Esophagus muscularis mucosa (tissue), 4 donors: ENCODE results near the gene KCND3. TPM values are rescaled to one million over a fixed set of nuclear protein-coding genes. Genes with fewer than 3 reads are reported as not detected.

Source experiments
- DNase-seq: peaks from one replicate; pipeline ENCODE4 v3.0.0-alpha.2; 2017; ENCODE audit errors: extremely low spot score
- H3K27ac ChIP-seq, 4 donors: fragments of 200-600 bp; sonication (generic); replicated peaks in 1 of 4; 1 replicate in 3 of 4; 2 replicates in 1 of 4; pipeline ENCODE4 v1.5.1; 2016 to 2019; ENCODE audit warnings: mild to moderate bottlenecking in 1 of 4
- H3K27me3 ChIP-seq, 4 donors: fragments of 200-600 bp; sonication (generic); one replicate each; pipeline versions ENCODE4 v1.5.1 to v1.6.0; 2016 to 2019
- H3K36me3 ChIP-seq, 4 donors: fragments of 200-600 bp; sonication (generic); one replicate each; pipeline ENCODE4 v1.5.1; 2016 to 2019
- H3K4me1 ChIP-seq, 4 donors: fragments of 200-600 bp; sonication (generic); one replicate each; pipeline ENCODE4 v1.5.1; 2016 to 2019
- H3K4me3 ChIP-seq, 4 donors: fragments of 200-600 bp; sonication (generic); 1 replicate in 2 of 4; 2 replicates in 2 of 4; pipeline ENCODE4 v1.5.1; 2016 to 2019; ENCODE audit warnings: mild to moderate bottlenecking in 4 of 4, moderate library complexity in 1 of 4
- H3K9me3 ChIP-seq, 4 donors: fragments of 200-600 bp; sonication (generic); 1 replicate in 3 of 4; 2 replicates in 1 of 4; pipeline ENCODE4 v1.5.1; 2016 to 2019
- CTCF ChIP-seq, 3 experiments: fragments of 200-600 bp in 2 of 3; fragments of 450-650 bp in 1 of 3; sonication (generic) in 2 of 3; IDR thresholded peaks; one replicate each; pipeline ENCODE4 v1.5.1; 2017 to 2019; ENCODE audit warnings: antibody characterized with exemption in 3 of 3, mild to moderate bottlenecking in 2 of 3, moderate library complexity in 1 of 3
- EP300 ChIP-seq: sonication (generic); formaldehyde crosslinking; IDR thresholded peaks from one replicate; pipeline ENCODE4 v1.6.1; 2017; ENCODE audit warnings: antibody characterized with exemption
- POLR2A ChIP-seq: fragments of 450-650 bp; IDR thresholded peaks from one replicate; pipeline ENCODE4 v1.6.1; 2017; ENCODE audit warnings: antibody characterized with exemption, moderate library complexity, mild to moderate bottlenecking, low read depth
- POLR2AphosphoS5 ChIP-seq, 2 donors: sonication (generic); formaldehyde crosslinking; IDR thresholded peaks; one replicate each; pipeline ENCODE4 v1.6.1; 2017; ENCODE audit warnings: antibody characterized with exemption in 2 of 2
- WGBS: methylation state at CpG from one replicate; pipeline ENCODE4 v1.1.5; 2018; 5-methylcytosine and 5-hydroxymethylcytosine counted together
- intact Hi-C: fragments of 100-400 bp; cut with DNase I; formaldehyde crosslinking; loops from one replicate; pipeline ENCODE4 v1.15.1; 2023
- total RNA-seq, 4 donors: library from RNA; depleted of rRNA; stranded (reverse); fragments of >200 nt; gene quantifications; one replicate each; pipeline versions ENCODE4 v1.1.0 to v1.2.1, GENCODE V29; 2016

KCND3 gene
- total RNA-seq, 4 donors from 2014 or later: 25.7 to 57.6 (median 47.5) TPM

DNA sequence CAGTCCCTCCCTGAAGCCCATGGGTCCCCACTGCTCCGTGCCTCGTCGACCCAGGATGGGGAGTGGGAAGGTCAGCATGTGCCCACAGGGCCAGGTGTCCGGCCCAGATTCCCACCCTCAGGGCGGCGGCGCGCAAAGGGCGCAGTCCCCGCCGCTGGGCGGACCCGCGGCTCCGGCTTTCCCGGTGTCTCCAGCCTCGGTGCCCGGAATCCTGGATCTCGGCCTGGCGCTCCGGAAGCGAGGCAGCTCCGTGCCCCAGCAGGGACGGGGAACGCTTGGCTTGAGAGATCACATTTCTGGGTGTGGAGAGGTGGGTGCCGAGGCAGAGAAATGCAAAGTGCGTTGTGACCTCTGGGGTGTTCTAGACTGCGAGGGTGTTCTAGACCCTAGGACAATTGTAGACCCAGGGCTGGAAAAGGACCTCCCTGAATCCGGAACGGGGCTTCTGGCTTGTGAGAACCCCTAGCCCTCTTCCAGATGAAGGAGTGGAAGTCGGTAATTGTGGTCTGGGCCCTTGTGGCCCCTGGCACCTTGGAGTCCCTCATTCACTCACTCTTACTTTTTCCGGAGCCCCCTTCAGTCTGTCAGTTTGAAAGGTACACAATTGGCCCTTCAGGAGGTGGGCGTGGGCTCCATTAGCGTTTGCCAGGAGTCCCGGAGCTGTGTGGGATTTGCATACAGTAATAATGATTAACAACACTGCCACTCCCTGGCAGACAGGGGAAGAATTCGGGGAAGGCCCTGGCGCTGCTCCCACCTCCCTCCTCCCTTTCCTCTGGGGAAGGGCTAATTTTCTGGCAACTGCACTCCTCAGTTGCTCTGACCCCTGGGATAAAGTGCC, 1.6 kb upstream of the KCND3 start:
- DNase-seq: no peak
- under 1% methylated on average over 37 of the region's 37 CpGs for WGBS
- Histone ChIP-seq H3K4me3 (peak overlapping the region; percentile 70 to 88 (median 78)), H3K27ac (peak overlapping the region; percentile 83 to 89 (median 88)), H3K9me3 (no peaks in the 10 kb centered on the region), H3K36me3 (no peaks in the 10 kb centered on the region), H3K27me3 (peaks cover 0 to 5% (median 0%) of the 10 kb centered on the region in 4 donors), H3K4me1 (peaks cover 30 to 62% (median 52%) of the 10 kb centered on the region in 4 donors)
- TF ChIP-seq POLR2AphosphoS5 (IDR thresholded peaks at IDR 0.05): peak in 1 of 2 donors; percentile 38
- no peak for TF ChIP-seq POLR2A
- peak; percentile 47 to 56 (median 55) for TF ChIP-seq CTCF (IDR thresholded peaks at IDR 0.05)
- TF ChIP-seq EP300: peak; percentile 35
- intact Hi-C loops: loop anchor here (5.0 to 10.0 kb wide), 2 partner anchors 204 to 344 kb away; no protein-coding TSS in a partner anchor

DNA sequence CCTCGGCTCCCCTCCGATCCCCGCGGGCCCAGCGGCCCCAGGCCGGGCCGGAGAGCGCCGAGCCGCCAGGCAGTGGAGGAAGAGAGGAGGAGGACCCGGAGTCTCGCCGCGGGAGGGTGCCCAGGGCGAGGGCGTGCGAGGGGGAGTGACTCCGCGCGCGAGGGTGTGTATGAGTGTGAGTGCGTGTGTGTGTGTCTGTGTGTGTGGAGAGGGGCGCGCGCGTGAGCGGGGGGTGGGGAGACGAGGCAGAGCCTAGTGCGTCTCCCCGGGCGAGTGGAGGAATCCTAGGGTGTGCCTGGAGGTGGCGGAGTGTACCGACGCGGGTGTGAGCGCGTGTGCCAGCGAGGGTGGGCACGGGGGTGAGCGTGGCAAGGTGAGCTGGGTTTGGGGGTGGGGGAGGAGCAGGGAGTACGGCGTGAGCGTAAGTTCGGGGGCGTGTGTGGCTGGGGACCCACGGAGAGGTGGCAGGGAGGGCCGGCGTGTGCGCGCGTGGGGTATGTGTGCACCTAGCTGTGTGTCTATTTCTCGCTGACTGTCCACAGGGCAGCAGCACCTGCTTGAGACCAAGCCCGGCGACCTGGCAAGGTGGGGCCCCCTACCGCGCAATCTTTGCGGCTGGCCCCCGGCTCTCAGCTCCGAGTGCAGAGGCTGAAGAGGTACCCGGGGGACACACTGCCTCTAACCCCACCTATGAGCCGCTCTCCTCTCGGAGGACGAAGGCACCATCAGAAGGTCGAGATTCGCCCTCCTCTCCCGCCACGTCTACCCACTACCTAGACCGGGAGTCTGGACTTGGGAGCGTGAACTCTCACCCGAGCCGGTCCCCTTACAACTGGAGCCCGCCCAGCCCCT, 784 bp upstream of the KCND3 start:
- DNase-seq: no peak
- TF ChIP-seq EP300: no peak
- no peak for TF ChIP-seq POLR2A
- TF ChIP-seq POLR2AphosphoS5 (IDR thresholded peaks at IDR 0.05): peak in 1 of 2 donors; percentile 15
- no peak for TF ChIP-seq CTCF (IDR thresholded peaks at IDR 0.05)
- peak overlapping the region; percentile 70 to 88 (median 78) for H3K4me3 ChIP-seq
- peaks cover 0 to 5% (median 0%) of the 10 kb centered on the region in 4 donors for H3K27me3 ChIP-seq
- no peaks in the 10 kb centered on the region for H3K36me3 ChIP-seq
- peaks cover 35 to 62% (median 55%) of the 10 kb centered on the region in 4 donors for H3K4me1 ChIP-seq
- H3K9me3 ChIP-seq: no peaks in the 10 kb centered on the region
- peak overlapping the region; percentile 83 to 89 (median 88) for H3K27ac ChIP-seq
- intact Hi-C loops: loop anchor here (5.0 to 10.0 kb wide), 2 partner anchors 203 to 345 kb away; no protein-coding TSS in a partner anchor
- WGBS: under 1% methylated on average over 34 of the region's 72 CpGs

DNA sequence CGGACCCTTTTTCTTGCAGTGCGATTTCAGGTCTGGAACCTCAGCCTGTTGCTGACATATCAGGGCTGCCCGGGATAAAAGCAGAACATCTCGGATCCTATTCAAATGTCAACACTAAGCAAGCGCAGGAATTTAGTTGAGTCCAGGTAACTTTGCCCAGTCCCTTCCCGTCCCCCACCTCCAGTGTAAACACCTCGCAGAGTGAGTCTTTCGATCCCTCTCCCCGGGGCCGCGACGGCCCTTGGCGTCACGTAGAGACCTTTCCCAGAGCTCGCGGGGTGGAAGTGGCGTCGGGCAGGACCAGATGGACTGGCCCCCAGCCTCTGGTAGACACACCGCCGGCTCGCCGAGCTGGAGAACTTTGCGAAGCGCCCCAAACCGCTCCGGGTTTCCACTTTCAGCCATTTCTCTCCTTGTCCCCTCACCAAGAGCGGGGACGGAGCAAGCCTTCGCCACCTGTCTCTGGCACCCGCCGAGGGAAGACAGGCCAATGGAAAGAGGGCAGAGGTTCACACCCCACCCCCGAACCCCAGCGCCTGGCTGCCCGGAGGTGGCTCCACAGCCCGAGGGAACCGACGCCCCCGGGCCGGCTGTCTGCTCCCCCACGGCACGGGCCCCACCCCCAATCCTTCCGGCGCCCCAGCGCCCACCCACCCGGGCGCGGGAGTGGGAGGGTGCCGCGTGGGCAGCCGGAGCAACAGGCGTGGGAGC, 570 bp downstream of the KCND3 start:
- Histone ChIP-seq H3K9me3 (no peaks in the 10 kb centered on the region), H3K4me1 (peaks cover 38 to 71% (median 61%) of the 10 kb centered on the region in 4 donors), H3K4me3 (peak overlapping the region; percentile 70 to 88 (median 78)), H3K27me3 (peaks cover 0 to 5% (median 0%) of the 10 kb centered on the region in 4 donors), H3K36me3 (no peaks in the 10 kb centered on the region), H3K27ac (peak overlapping the region; percentile 83 to 89 (median 88))
- TF ChIP-seq POLR2AphosphoS5 (IDR thresholded peaks at IDR 0.05) (no peak), CTCF (IDR thresholded peaks at IDR 0.05) (no peak), EP300 (no peak), POLR2A (no peak)
- WGBS: 31% methylated on average over 6 of the region's 51 CpGs
- DNase-seq: no peak
- intact Hi-C loops: no loop called here

DNA sequence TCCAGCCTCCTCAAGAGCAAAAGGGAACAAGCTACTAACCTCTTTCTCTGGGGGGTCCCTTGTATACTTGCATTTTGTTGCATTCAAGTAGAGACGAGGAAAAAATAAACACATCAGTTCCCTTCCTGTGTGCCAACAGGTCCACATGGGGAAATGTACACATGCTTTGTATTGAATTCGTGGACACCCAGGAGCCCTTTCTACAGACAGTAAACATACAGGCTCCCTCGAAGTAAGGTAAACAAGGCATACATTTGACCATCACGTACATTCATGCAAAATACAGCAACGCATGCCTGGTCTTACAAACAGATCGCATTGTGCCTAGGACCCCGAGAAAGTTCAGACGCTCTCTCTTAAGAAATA, 1.1 kb downstream of the KCND3 start:
- WGBS: 28% methylated on average over 8 of the region's 8 CpGs
- Histone ChIP-seq H3K36me3 (no peaks in the 10 kb centered on the region), H3K9me3 (no peaks in the 10 kb centered on the region), H3K4me1 (peaks cover 38 to 74% (median 61%) of the 10 kb centered on the region in 4 donors), H3K27ac (peak overlapping the region; percentile 83 to 89 (median 88)), H3K4me3 (peak overlapping the region; percentile 70 to 88 (median 78)), H3K27me3 (peaks cover 0 to 5% (median 0%) of the 10 kb centered on the region in 4 donors)
- intact Hi-C loops: no loop called here
- TF ChIP-seq POLR2A (no peak), EP300 (no peak), POLR2AphosphoS5 (IDR thresholded peaks at IDR 0.05) (no peak), CTCF (IDR thresholded peaks at IDR 0.05) (no peak)
- no peak for DNase-seq
